Activated CD8-positive, alpha-beta T cell treated with anti-CD3 and anti-CD28 coated beads for 36 hours (primary cell): ENCODE data around the gene PGM2. TPM values are rescaled to one million over a fixed set of nuclear protein-coding genes. Genes with fewer than 3 reads are reported as not detected.

Source experiments
- ATAC-seq: fragments of 200-7000 bp; cut with Tn5 transposase; one replicate; pipeline ENCODE4 v1.10.0; 2021; ENCODE audit warnings: mild to moderate bottlenecking, moderate library complexity
- CTCF ChIA-PET: fragments of 350-600 bp; sonication (Branson Sonifier 250); formaldehyde crosslinking; loops from one replicate; lab custom pipeline; 2021; ENCODE audit warnings: antibody characterized with exemption; lab: Charles Lee
- POLR2A ChIA-PET: fragments of 350-600 bp; sonication (Branson Sonifier 250); formaldehyde crosslinking; loops from one replicate; lab custom pipeline; 2021; ENCODE audit warnings: antibody characterized with exemption; lab: Charles Lee
- DNase-seq: peaks from one replicate; pipeline ENCODE4 v3.0.0-alpha.2; 2020
- H3K27ac Mint-ChIP-seq: one replicate; pipeline ENCODE4 v1.8.0; 2021; ENCODE audit warnings: mild to moderate bottlenecking, mixed read lengths
- H3K27me3 Mint-ChIP-seq: one replicate; pipeline ENCODE4 v1.8.0; 2021; ENCODE audit warnings: mixed read lengths
- H3K36me3 Mint-ChIP-seq: one replicate; pipeline ENCODE4 v1.8.0; 2021; ENCODE audit warnings: low read depth, mixed read lengths
- H3K4me1 Mint-ChIP-seq: one replicate; pipeline ENCODE4 v1.8.0; 2021; ENCODE audit warnings: low read depth, mixed read lengths
- H3K4me3 Mint-ChIP-seq: one replicate; pipeline ENCODE4 v1.8.0; 2021; ENCODE audit warnings: mild to moderate bottlenecking, moderate library complexity, mixed read lengths
- H3K9me3 Mint-ChIP-seq: one replicate; pipeline ENCODE4 v1.8.0; 2021; ENCODE audit warnings: mixed read lengths
- CTCF ChIP-seq: fragments of 200-600 bp; IDR thresholded peaks from one replicate; pipeline ENCODE4 v1.8.0; 2022; ENCODE audit warnings: antibody characterized with exemption, mild to moderate bottlenecking
- intact Hi-C: fragments of 100-400 bp; cut with micrococcal nuclease; formaldehyde crosslinking; loops from one replicate; pipeline ENCODE4 v1.10.0; 2022
- total RNA-seq, 2 experiments: library from RNA; stranded (reverse); gene quantifications; one replicate each; pipeline ENCODE4 v1.2.3, GENCODE V29; 2021

Gene PGM2
- total RNA-seq, 2 experiments from 2014 or later: 63.0 to 67.6 TPM

GRCh38 chr4:37893164-37893563 lies 66.7 kb downstream of the PGM2 start:
- H3K27me3 Mint-ChIP-seq: no peaks in the 10 kb centered on the region
- H3K4me1 Mint-ChIP-seq: peaks cover 54% of the 10 kb centered on the region
- TF ChIP-seq CTCF: no peak
- no peaks in the 10 kb centered on the region for H3K9me3 Mint-ChIP-seq
- ChIA-PET POLR2A (interaction anchor here (0.8 to 3.0 kb wide), 8 partner anchors 9 to 197 kb away, joined by 3 to 21 read pairs (median 4); partner anchors contain the start of gene PGM2), CTCF (interaction anchor here (0.6 to 2.9 kb wide), 4 partner anchors 10 to 142 kb away, joined by 3 to 19 read pairs (median 9); no protein-coding TSS in a partner anchor)
- peak overlapping the region; percentile 80 for H3K4me3 Mint-ChIP-seq
- intact Hi-C loops: loop anchor here (2.0 to 10.0 kb wide), 4 partner anchors 34 to 142 kb away; no protein-coding TSS in a partner anchor
- peaks cover 3% of the 10 kb centered on the region for H3K36me3 Mint-ChIP-seq
- ATAC-seq: no peak
- no peak for DNase-seq
- H3K27ac Mint-ChIP-seq: peak overlapping the region; percentile 94

DNA sequence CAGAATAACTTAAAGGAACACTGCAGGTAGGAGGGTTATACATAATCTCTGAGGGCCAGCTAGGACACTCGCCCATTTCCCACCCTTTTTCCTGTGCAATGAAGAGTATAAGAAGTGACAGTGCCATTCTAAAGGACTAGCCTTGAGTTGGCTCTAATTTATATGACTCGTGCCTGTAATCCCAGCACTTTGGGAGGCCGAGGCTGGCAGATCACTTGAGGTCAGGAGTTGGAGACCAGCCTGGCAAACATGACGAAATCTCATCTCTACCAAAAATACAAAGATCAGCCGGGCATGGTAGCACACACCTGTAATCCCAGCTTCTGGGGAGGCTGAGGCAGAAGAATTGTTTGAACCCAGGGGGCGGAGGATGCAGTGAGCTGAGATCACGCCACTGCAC lies 68.8 kb downstream of the PGM2 start:
- no peak for TF ChIP-seq CTCF
- CTCF ChIA-PET: interaction anchor here (1.0 to 1.8 kb wide), 3 partner anchors 10 to 83 kb away, joined by 3 to 4 read pairs (median 3); no protein-coding TSS in a partner anchor
- intact Hi-C loops: loop anchor here (10.0 kb wide), 1 partner anchor 140 kb away; no protein-coding TSS in a partner anchor
- DNase-seq (no peak), ATAC-seq (no peak)
- H3K4me1 Mint-ChIP-seq: peaks cover 61% of the 10 kb centered on the region
- no peaks in the 10 kb centered on the region for H3K27me3 Mint-ChIP-seq
- H3K4me3 Mint-ChIP-seq: no peak overlapping the region
- H3K9me3 Mint-ChIP-seq: no peaks in the 10 kb centered on the region
- peaks cover 6% of the 10 kb centered on the region for H3K36me3 Mint-ChIP-seq
- POLR2A ChIA-PET: no interaction called here
- H3K27ac Mint-ChIP-seq: no peak overlapping the region

DNA sequence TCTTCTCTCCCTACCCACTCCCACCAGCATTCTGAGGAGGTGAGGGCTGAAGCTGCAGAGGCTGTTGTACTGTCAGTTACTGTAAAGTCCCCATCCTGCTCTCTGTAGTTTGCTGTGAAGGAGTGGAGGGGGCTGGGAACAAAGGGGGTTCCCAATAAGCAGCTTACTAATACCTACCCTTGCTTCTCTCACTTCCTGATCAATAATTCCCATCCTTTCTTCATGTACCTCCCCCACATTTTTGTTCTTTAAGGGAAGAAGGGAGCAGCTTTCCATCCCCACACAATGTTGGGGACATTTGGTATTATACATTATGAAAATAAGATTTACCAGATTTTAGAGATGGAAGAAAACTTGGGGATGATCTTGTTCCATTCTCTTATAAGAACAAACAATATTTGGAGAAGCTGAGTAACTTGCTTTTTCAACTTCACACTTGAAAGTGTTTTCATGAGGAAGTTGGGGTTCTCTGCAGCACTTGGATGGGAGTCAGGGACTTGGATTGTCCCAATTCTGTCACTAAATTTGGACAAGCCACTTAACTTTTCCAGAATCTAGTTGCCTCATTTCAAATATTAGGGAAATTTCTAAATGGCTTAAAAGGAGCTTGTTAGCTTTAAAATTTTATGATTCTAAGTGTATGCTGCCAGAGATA lies 69.8 kb downstream of the PGM2 start:
- peaks cover 6% of the 10 kb centered on the region for H3K36me3 Mint-ChIP-seq
- H3K4me3 Mint-ChIP-seq: no peak overlapping the region
- ChIA-PET CTCF (interaction anchor here (1.0 to 1.8 kb wide), 5 partner anchors 9 to 295 kb away, joined by 3 to 4 read pairs (median 3); no protein-coding TSS in a partner anchor), POLR2A (interaction anchor here (0.6 to 0.8 kb wide), 2 partner anchors 15 to 51 kb away, joined by 3 read pairs; no protein-coding TSS in a partner anchor)
- TF ChIP-seq CTCF: no peak
- H3K9me3 Mint-ChIP-seq: no peaks in the 10 kb centered on the region
- ATAC-seq (no peak), DNase-seq (no peak)
- peaks cover 63% of the 10 kb centered on the region for H3K4me1 Mint-ChIP-seq
- no peaks in the 10 kb centered on the region for H3K27me3 Mint-ChIP-seq
- intact Hi-C loops: loop anchor here (10.0 kb wide), 1 partner anchor 138 kb away; no protein-coding TSS in a partner anchor
- H3K27ac Mint-ChIP-seq: no peak overlapping the region

DNA sequence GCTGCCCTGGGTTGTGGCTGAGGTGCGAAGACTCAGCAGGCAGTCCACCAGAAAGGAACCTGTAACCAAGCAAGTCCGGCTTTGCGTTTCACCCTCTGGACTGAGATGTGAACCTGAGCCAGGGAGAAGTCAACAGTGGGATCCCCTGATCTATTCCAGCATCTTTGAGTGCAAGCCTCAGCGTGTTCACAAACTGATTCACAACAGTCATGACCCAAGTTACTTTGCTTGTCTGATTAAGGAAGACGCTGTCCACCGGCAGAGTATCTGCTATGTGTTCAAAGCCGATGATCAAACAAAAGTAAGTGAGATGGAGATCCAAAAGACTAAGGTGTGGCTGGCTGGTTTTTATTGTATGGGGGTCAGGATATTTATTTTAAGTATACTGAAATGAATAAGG lies 75.7 kb downstream of the PGM2 start:
- no peak for TF ChIP-seq CTCF
- no peak overlapping the region for H3K4me3 Mint-ChIP-seq
- no peak overlapping the region for H3K27ac Mint-ChIP-seq
- H3K9me3 Mint-ChIP-seq: no peaks in the 10 kb centered on the region
- peaks cover 15% of the 10 kb centered on the region for H3K36me3 Mint-ChIP-seq
- intact Hi-C loops: no loop called here
- ChIA-PET CTCF (interaction anchor here (3.1 kb wide), 1 partner anchor 10 kb away, joined by 8 read pairs; no protein-coding TSS in a partner anchor), POLR2A (interaction anchor here (0.9 to 1.6 kb wide), 5 partner anchors 9 to 65 kb away, joined by 3 to 4 read pairs (median 3); no protein-coding TSS in a partner anchor)
- H3K27me3 Mint-ChIP-seq: no peaks in the 10 kb centered on the region
- H3K4me1 Mint-ChIP-seq: peaks cover 43% of the 10 kb centered on the region
- DNase-seq (no peak), ATAC-seq (no peak)
